HL-60/S4 treated with retinoic acid at 250 ng/mL for 4 days and 3 days (cell line): ENCODE data around the gene KCNQ1OT1.

Experiments used
- in situ Hi-C: fragments of 300-500 bp; cut with MboI; formaldehyde crosslinking; loops from 2 replicates; pipeline ENCODE4 v1.7.0; 2022; ENCODE audit warnings: low sequenced_read_pairs

Gene KCNQ1OT1

DNA sequence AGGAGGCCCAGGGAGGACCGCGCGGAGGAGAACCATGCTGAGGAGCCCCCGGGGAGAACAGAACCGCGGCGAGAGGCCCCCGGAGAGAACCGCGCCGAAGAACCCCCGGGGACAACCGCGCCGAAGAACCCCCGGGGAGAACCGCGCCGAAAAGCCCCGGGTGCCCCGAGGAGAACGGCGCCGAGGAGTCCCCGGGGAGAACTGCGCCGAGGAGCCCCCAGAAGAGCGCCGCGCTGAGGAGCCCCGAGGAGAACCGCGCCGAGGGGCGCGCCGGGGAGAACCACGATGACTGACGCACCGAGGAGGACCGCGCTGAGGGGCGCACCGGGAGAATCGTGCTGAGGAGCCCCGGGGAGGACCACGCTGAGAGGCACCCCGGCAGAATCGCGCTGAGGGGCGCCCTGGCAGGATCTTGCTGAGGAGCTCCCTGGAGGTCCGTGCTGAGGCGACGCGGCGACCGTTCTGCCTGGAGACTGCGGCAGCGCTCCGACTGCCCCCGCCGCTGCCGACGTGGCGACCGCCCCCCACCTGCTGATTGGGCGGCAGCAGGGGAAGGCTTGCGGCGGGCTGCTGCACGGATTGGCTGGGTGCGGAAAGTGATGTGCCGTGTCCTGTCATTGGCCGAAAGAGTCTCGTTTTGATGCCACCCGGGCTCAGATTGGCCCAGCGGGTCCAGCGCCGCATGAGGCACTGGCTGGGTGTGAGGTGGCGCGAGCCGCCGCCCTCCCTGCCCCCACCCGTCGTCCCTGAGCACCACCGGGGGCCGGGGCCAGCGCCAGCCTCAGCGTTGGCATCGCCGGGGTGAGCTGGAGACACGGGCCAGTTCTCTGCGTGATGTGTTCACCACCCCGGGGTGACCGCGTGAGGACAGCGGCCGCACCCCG, at the start of gene KCNQ1OT1:
Gene KCNQ1OT1, minus strand, starts transcription at position 464 of the 884 bp plus-strand sequence.
- in situ Hi-C loops: no loop called here

DNA sequence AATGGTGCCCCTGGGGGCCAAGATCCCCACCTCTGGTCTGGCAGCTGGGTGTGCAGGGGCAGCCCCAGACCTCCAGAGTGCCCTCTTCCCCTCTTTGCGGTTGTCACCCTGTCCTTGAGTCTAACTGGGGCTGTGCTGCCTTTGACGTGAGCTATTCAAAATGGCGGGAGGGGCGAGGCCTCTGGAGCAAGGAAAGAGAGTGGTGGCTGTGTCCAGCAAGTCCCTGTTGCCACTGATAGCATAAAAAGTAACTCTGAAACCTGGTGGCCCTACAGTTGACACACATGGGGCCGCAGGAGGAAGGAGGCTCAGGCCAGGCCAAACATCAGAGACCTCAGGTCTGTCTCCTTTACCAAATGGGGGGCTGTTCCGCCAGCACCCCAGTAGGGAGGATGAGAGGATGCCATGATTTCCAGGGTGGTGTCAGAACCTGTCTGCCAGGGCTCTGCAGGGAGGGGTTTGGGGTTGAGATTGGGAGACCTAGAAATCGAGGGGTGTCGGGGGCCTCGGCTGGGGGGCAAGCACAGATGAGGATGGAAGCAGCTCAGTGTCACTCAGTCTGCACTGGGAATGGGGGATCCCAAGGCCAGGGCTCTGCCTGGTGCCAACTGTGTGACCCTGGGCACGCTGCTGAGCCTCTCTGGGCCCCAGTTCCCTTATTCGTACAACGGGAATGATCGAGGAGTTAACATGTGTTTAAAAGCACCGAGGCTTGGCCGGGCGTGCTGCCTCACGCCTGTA, 49.2 kb upstream of the KCNQ1OT1 start:
- in situ Hi-C loops: no loop called here

DNA sequence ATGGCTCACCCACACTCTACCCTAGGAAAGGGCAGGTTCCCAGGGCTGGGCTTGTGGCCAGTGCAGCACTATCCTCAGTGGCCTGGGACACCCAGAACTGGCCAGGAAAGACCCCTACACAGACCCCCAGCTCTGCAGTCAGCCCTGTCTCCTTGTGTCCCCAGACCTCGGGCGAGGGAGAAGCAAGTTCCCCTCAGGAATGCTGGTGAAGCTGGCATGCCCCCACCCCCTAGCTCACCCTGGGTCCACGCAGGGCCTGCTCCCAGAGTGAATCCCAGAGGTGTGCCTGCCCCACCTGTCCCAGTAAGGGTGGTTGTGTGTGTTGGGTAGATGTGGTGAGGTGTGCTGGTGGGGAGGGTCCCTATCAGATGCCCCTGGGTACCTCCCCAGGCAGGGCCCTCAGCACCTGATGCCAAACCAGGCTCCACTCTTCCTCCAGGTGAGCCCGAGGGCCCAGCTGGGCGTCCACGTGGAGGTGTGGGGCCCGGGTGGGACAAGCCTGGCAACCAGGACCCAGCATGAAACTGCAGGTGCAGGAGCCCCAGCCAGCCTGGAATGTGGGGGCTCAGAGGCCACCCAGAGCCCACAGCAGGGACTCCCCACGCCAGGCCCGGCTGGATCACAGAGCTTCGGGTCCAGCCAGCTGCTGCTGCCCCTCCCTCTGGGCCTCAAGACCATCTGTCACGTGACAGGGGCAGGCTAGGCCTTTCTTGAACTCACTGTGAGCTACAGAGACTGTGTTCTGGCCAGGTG, 48.4 kb upstream of the KCNQ1OT1 start:
- in situ Hi-C loops: no loop called here

DNA sequence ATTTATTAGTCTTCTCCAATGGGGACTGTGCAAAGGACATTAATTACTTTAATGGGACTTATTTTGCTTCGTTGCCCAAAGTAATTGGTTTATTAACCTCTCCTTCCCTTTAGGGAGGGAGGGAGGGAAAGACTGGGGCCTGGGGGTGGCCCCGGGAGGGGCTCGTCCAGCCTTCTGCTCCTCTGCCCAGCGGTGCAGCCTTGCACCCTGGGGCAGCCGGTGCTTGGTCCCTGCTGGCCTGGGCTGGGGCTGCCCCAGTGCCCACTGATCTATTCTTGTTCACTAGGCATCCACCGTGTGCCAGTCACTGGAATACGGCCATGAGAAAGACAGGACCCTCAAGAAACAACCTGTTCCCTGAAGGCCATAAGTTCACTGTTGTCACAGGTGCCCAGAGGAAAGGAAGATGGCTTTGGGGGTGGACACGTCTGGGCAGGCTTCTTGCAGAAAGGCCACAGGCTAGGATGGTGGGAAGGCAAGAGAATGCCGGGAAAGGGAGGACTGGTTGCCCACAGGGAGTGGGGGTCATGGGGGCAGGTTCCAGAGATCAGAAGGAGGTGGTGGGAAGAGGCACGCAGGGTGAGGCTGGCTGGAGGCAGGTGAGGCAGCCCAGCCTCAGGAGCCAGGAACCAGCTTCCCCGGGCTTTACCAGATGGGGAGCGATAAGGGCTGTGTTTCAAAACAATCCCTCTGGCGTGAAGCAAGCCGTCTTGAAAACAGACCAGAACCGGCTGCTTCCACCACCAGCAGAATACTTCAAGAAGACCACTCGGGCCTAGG, 47.6 kb upstream of the KCNQ1OT1 start:
- in situ Hi-C loops: no loop called here

DNA sequence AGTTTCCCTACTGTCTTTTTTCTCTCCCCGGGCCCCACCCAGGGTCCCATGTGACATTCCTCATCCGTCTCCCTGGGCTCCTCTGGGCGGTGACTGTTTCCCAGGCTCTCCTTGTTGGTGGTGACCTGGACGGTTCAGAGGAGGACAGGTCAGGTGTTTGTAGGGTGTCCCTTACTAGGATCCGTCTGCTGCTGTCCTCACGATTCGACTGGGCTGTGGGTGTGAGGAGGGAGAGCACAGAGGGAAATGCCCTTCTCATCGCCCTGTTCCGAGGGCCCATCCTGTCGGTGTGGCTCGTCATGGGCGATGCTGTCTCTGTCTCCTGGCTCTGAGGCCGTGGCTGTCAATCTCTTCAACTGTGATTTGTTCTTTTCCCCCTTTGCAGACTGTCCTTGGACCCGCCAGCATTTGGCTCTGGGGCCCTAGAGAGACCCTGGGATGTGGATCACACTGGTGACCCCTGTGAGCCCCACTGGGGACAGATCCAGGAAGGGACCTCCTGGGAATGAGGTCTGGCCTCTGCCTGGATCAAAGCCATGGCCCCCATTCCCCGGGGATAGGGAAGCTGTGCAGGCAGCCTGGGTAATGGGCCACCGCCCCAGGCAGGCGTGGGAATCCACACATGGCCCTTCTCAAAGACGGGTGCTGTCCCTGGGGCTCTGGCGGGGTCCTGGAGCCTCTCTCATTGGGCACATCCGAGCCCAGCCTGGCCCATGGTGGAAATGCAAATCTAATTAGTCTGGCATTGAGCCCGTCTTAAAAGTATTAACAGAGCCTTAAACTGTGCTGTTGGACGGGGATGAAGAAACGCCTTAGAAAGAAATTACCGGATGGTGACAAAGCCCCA, 46.8 kb upstream of the KCNQ1OT1 start:
- in situ Hi-C loops: no loop called here

DNA sequence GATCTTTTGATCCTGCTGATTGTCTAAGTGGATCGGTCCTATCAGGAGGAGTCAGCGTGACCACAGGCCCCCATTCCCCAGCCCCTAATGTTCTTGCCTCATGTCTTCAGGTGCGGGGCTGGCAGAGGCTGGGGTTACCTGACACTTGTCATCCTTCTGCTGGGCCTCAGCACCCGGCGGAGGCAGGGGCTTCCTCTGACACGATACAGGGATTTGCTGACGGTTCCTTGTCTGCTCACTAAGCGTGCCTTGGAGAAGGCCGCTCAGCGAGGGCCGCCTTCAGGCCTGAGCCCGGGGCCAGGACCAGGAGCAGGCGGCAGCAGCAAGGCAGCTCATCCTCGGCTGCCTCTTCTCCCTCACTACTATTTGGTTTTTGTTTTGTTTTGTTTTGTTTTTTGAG, 45.7 kb upstream of the KCNQ1OT1 start:
- in situ Hi-C loops: no loop called here

DNA sequence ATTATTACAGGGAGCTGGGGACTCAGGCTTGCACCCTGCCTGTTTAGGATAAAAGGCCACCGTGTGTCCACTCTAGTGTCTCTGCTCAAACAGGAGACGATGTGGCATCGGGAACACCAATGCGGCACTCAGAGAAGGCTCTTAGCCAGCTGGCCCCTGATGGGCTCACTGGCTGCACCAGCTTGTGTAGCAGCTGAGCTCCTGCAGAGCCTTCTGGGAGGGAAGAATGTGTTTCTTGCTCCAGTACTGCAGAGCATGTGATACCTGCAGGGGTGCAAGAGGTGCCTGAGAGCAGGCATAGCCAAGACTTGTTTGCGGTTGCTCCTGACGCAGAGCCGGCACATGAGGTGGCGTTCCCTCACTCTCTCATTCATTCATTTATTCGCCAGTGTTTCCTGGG, 44.4 kb upstream of the KCNQ1OT1 start:
- in situ Hi-C loops: no loop called here

DNA sequence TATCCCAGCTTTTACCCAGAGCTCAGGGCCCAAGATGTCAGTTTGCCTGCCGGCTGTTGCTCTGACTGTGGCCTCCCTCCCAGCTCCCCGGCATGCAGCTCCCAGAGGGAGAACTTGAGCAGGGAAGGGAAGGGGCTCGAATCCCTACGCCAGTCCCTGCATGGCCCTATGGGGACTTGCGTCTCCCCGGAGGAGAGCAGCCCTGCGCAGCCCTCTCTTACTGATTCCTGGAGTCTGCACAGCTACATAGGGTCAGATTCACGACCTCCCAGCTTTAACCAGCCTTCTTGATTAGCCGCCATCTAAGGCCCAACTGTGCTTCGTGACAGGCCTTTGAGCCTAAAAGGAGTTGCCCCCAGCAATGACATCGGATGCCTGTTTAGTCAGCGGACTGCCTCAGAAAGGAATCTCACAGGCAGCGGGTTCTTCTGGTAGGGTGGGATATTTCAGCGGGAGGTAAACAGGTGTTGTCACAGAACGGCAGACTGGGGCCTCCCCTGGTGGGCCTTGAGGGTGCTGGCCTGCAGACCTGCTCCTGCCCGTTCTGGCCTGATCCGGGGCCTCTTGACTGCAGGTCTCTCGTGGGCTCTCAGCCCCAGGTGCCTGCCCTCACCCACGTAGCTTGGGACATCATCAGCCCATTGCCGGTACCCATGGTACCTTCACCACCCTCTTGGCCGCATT, 43.8 kb upstream of the KCNQ1OT1 start:
- in situ Hi-C loops: no loop called here

DNA sequence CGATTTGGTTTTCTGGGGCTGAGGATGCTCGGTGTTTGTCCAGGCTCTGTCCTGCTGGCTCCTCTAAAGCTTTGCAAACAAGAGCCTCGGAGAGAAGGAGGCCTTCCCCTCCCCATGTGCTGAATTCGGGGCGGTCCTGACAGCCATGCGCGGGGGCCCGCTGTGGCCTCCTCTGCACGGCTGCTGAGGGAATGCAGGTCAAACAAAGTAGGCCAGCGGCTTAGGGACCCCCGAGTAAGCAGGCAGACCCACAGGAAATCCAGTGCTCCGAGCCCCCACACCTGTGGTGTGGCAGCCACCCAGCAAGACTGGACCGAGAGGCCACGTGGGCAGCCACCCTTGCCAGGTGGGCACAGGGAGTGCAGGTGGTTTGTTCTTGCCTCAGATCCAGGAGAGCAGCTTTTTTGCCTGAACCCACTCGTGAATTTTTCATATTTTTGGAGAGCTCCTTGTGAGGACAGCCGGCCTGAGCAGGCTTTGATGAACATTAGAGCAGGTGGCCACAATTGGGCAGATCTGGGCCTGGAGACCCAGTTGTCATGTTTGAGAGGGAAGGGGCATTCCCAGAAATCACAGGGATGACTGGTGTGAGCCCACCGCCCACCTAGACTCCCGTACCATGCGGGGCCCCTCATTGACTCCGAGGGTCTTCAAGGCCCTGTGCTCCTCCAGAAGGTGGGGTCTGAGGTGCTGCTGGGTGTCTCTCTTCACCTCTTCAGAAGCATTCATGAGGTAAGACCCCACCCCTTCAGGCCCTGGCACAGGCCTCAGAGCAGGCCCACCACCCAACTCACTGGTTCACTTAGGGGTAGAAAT, 43.0 kb upstream of the KCNQ1OT1 start:
- in situ Hi-C loops: no loop called here

DNA sequence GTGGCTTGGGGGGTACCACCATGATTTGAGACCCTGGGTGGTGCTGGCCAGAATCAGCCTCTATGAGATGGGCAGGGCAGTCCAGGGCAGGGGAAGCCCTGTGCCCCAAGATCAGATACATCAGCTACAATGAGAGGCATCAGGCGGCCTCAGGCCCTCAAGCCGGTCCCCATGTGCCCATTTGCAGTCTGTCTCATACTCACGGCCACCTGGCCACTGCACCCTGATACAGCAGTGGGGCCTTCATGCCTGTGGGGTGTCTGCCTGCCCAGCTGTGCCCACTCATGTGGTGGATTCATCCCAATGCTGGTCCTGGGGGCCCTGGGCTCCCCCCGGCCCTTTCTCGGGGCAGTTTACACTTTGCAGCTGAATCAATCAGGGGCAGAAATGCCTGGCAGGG, 42.4 kb upstream of the KCNQ1OT1 start:
- in situ Hi-C loops: no loop called here

DNA sequence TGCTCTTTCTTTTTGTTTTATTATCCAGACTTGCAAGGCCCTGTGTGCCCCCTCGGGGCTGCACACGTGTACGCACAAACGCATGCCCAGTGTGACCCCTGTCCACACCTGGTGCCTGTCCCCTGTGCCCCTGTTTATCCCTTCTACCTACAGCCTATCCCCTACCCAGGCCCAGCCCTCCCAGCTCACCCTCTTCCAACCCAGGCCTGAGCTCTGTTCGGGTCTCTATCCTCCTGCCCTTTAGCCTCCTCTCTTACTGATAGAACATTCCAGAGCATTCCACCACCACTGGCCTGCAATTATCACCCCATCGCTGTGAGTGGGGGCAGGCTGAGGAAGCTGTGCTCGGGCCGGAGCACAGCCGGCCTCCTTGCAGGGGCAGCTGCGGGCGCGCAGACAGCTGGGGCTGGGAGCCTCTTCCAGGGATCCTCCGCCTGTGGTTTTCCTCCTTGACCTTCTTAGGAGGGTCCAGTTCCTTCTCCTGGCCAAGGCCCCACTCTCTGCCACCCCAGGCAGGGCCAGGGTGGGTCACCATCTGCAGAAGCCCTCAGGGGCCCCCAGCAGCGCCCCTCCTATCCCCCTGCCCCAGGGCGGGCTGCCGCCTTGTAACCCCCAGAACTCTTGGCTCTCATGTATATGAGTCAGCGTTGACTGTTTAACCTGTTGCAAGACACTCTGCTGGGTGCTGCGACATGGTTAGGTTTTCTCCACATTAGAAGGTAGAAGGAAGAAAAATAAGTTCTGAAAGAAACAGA, 41.8 kb upstream of the KCNQ1OT1 start:
- in situ Hi-C loops: no loop called here

DNA sequence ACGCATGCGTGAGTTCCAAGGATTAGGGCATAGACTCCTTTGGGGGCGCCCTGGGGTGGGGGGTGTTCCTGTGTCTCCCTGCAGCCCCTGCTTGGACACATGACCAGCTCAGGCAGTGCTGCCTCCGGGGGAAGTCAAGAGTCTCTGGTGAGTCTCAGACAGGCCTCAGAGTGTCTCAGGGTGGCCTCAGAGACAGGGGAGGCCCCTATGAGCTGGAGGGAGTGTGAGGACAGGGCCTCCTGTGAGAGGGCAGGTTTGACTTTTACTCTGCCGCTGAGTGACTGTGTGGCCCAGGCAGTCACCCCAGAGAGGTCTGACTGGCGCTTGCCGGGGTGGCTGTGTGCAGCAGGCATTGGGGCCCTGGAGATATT, 41.2 kb upstream of the KCNQ1OT1 start:
- in situ Hi-C loops: no loop called here

DNA sequence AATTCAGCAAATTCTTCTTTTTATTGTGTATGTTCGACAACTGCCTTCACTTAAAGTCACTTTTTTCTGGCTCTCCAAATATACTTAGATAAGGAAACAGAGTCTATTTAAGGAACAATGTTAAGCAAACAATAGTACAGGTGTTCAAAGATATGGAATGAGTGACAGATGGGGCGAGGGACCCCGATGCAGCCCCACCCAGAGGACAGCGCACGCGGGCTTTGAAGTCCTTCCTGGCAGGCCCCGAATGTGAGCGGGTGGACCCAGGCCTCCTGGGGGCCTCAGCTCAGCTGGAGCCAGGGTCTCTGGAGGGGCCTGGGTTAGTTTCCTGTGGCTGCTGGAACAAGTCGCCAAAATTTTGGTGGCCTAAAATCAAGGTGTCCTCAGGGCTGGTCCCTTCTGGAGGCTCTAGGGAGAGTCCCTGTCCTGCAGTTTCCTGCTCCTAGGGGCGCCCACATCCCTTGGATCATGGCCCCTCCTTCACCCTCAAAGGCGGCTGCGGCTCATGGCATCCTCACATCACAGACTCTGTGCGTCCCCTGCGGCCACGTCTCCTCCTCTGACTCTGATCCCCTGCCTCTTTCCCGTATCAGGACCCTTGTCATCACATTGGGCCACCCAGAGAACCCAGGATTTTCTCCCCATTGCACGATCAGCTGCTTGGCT, 40.6 kb upstream of the KCNQ1OT1 start:
- in situ Hi-C loops: no loop called here

DNA sequence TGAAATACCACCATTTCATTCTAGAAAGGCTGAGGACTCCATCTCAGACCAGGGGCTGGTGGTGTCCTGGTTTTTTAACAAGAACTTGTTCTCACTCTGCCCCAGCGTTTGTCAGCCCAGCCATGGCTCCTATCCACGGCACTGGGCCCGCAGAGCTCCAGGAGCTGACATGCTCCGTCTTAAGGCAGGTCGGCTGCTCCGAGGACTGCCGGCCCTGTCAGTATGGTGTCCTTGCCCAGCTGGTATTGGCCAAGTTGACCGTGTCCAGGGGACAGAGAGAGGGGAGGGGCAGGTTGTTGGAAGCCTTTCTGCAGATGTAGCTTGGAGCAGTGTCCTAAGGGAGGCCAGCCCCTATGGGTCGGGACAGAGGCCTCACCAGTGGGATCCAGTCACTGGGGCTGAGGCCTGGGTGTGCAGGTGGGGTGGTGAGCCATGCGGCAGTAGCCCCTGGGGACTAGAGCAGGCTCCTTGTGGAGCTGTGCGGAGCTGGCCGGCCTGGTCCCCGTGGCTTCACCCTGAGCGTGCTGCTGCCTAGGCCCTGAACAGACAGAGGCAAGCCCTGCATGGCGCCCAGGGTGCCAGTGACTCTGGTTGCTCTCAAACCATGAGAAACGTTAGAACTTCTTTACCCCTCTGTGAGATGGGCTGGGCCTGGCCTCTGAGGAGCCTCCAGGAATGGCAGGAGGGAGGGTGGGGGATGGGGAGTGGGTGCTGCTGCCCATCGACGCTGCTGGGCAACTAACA, 39.9 kb upstream of the KCNQ1OT1 start:
- in situ Hi-C loops: no loop called here

DNA sequence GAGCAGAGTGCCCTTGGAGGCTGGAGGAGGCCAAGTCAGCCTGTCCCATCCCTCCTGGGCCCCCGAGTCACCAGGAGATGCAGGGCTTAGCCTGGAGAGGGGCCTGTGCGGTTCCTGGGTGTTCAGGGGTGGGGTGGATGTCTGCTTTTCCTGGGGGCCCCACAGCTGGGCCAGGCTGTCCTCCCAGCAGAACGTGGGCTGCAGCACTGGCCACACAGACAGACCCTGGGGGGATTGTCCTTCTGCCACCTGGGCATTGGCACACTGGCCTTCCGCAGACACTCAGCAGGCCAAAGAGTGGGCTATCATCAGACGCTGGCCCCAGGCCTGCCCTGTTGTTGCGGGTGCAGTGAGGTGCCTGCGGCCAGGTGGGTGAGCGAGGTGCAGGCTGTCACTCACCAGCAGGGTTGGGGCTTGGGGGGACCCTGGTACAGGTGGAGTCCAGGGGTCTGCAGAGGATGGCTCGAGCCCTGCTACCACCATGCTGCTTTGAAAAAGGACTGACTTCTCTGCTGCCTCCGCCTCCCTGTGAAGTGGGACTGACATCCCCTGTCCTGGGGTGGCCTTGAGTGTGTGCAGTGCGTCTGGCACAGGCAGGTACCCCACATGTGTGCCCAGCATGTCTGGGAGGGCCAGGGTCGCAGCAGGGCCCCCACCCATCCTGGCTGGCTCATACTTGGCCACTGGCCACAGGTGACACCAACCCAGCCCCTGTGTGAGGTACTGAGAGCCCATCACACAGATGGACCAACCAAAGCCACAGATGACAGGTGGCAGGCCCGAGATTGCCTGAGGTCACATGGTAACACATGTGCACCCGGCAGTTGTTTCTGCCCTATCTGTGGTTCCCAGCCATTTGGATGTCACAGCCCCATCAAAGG, 39.0 kb upstream of the KCNQ1OT1 start:
- in situ Hi-C loops: no loop called here

DNA sequence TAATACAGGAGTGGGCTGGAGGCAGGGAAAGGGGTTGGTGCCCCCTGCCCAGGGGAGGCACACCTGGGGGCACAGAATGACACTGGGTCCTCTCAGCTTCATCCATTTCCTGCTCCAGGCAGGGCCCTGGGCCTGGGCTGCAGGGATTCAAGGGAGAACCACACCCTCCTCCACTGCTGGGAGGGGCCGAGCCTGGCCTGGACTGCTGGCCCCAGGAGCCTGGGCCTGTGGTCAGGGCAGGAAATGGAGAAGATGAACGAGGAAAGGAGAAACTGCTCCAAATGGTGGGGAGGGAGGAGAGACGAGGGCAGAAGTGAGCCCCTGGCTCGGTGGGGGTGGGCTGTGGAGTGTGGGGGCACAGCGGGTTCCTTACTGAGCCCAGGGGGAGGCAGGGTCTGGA, 38.1 kb upstream of the KCNQ1OT1 start:
- in situ Hi-C loops: no loop called here
